Duodenal mucosa (tissue), 2 donors: ENCODE results near the gene CKAP2L.

Experiments
- H3K27ac ChIP-seq: one replicate; pipeline ENCODE4 v1.7.0; 2013; ENCODE audit warnings: low read depth, low read length
- H3K27me3 ChIP-seq, 2 donors: one replicate each; pipeline ENCODE4 v1.7.0; 2013; ENCODE audit warnings: low read length in 2 of 2, control low read depth in 1 of 2; ENCODE audit not compliant: insufficient read depth in 2 of 2, control insufficient read depth in 1 of 2
- H3K36me3 ChIP-seq, 2 donors: one replicate each; pipeline ENCODE4 v1.7.0; 2013; ENCODE audit warnings: low read length in 2 of 2, control low read depth in 1 of 2; ENCODE audit not compliant: insufficient read depth in 2 of 2, control insufficient read depth in 1 of 2
- H3K4me1 ChIP-seq, 2 donors: one replicate each; pipeline ENCODE4 v1.7.0; 2013; ENCODE audit warnings: low read length in 2 of 2, control low read depth in 1 of 2; ENCODE audit not compliant: insufficient read depth in 2 of 2, control insufficient read depth in 1 of 2
- H3K4me3 ChIP-seq, 2 donors: one replicate each; pipeline ENCODE4 v1.7.0; 2013; ENCODE audit warnings: low read length in 2 of 2, low read depth in 1 of 2
- H3K9ac ChIP-seq, 2 donors: one replicate each; pipeline ENCODE4 v1.7.0; 2013; ENCODE audit warnings: low read length in 2 of 2, low read depth in 1 of 2
- H3K9me3 ChIP-seq, 2 donors: one replicate each; pipeline ENCODE4 v1.7.0; 2013; ENCODE audit warnings: low read length in 2 of 2, control low read depth in 1 of 2; ENCODE audit not compliant: control insufficient read depth in 1 of 2

Gene CKAP2L

GRCh38 chr2:112750560-112750843, 13.9 kb downstream of the CKAP2L start:
- Histone ChIP-seq H3K4me1 (peaks cover 3 to 7% of the 10 kb centered on the region in 2 donors), H3K4me3 (no peak overlapping the region), H3K27ac (no peak overlapping the region), H3K9ac (no peak overlapping the region), H3K9me3 (no peaks in the 10 kb centered on the region), H3K36me3 (peaks cover 0 to 2% of the 10 kb centered on the region in 2 donors), H3K27me3 (no peaks in the 10 kb centered on the region)

GRCh38 chr2:112749755-112750559, 14.5 kb downstream of the CKAP2L start:
- no peaks in the 10 kb centered on the region for H3K27me3 ChIP-seq
- peaks cover 3 to 7% of the 10 kb centered on the region in 2 donors for H3K4me1 ChIP-seq
- no peak overlapping the region for H3K4me3 ChIP-seq
- peaks cover 0 to 2% of the 10 kb centered on the region in 2 donors for H3K36me3 ChIP-seq
- no peak overlapping the region for H3K9ac ChIP-seq
- no peak overlapping the region for H3K27ac ChIP-seq
- no peaks in the 10 kb centered on the region for H3K9me3 ChIP-seq

- Histone ChIP-seq H3K27ac (no peak overlapping the region), H3K36me3 (peaks cover 3 to 12% of the 10 kb centered on the region in 2 donors), H3K27me3 (no peaks in the 10 kb centered on the region), H3K9me3 (no peaks in the 10 kb centered on the region), H3K4me1 (peaks cover 0 to 12% of the 10 kb centered on the region in 2 donors), H3K4me3 (no peak overlapping the region), H3K9ac (no peak overlapping the region)
Observed at GRCh38 chr2:112740527-112740926, 23.9 kb downstream of the CKAP2L start.

GRCh38 chr2:112737542-112738232, 26.7 kb downstream of the CKAP2L start:
- H3K4me1 ChIP-seq, result peaks cover 13 to 22% of the 10 kb centered on the region in 2 donors
- H3K9me3 ChIP-seq, result no peaks in the 10 kb centered on the region
- peaks cover 3 to 12% of the 10 kb centered on the region in 2 donors for H3K36me3 ChIP-seq
- H3K4me3 ChIP-seq, result no peak overlapping the region
- no peak overlapping the region for H3K27ac ChIP-seq
- H3K27me3 ChIP-seq, result peaks cover 1 to 3% of the 10 kb centered on the region in 2 donors
- H3K9ac ChIP-seq, result no peak overlapping the region

- H3K27me3 ChIP-seq, result peaks cover 8 to 12% of the 10 kb centered on the region in 2 donors
- no peak overlapping the region for H3K27ac ChIP-seq
- H3K36me3 ChIP-seq, result peaks cover 0 to 3% of the 10 kb centered on the region in 2 donors
- H3K9ac ChIP-seq, result no peak overlapping the region
- no peaks in the 10 kb centered on the region for H3K9me3 ChIP-seq
- no peak overlapping the region for H3K4me3 ChIP-seq
- peaks cover 13 to 22% of the 10 kb centered on the region in 2 donors for H3K4me1 ChIP-seq
Observed at GRCh38 chr2:112733871-112734270, 30.5 kb downstream of the CKAP2L start.

- Histone ChIP-seq H3K9me3 (no peaks in the 10 kb centered on the region), H3K36me3 (no peaks in the 10 kb centered on the region), H3K27ac (no peak overlapping the region), H3K4me1 (peaks cover 13 to 22% of the 10 kb centered on the region in 2 donors), H3K27me3 (peaks cover 12 to 15% of the 10 kb centered on the region in 2 donors), H3K4me3 (no peak overlapping the region), H3K9ac (no peak overlapping the region)
Observed at GRCh38 chr2:112733456-112733855, 31.0 kb downstream of the CKAP2L start.

GRCh38 chr2:112731479-112731878, 32.9 kb downstream of the CKAP2L start:
- Histone ChIP-seq H3K36me3 (no peaks in the 10 kb centered on the region), H3K4me1 (peaks cover 13 to 17% of the 10 kb centered on the region in 2 donors), H3K4me3 (no peak overlapping the region), H3K9ac (no peak overlapping the region), H3K9me3 (no peaks in the 10 kb centered on the region), H3K27ac (no peak overlapping the region), H3K27me3 (peaks cover 23 to 29% of the 10 kb centered on the region in 2 donors)

GRCh38 chr2:112730791-112731190, 33.6 kb downstream of the CKAP2L start:
- H3K9ac ChIP-seq, result no peak overlapping the region
- H3K4me1 ChIP-seq, result peaks cover 13 to 20% of the 10 kb centered on the region in 2 donors
- no peaks in the 10 kb centered on the region for H3K36me3 ChIP-seq
- H3K9me3 ChIP-seq, result no peaks in the 10 kb centered on the region
- peaks cover 23 to 29% of the 10 kb centered on the region in 2 donors for H3K27me3 ChIP-seq
- H3K4me3 ChIP-seq, result no peak overlapping the region
- no peak overlapping the region for H3K27ac ChIP-seq

GRCh38 chr2:112730216-112730615, 34.2 kb downstream of the CKAP2L start:
- Histone ChIP-seq H3K4me3 (no peak overlapping the region), H3K36me3 (no peaks in the 10 kb centered on the region), H3K27me3 (peaks cover 23 to 29% of the 10 kb centered on the region in 2 donors), H3K9me3 (no peaks in the 10 kb centered on the region), H3K27ac (no peak overlapping the region), H3K9ac (no peak overlapping the region), H3K4me1 (peaks cover 13 to 20% of the 10 kb centered on the region in 2 donors)

- Histone ChIP-seq H3K4me3 (no peak overlapping the region), H3K9me3 (no peaks in the 10 kb centered on the region), H3K27ac (no peak overlapping the region), H3K27me3 (peaks cover 23 to 29% of the 10 kb centered on the region in 2 donors), H3K36me3 (no peaks in the 10 kb centered on the region), H3K9ac (no peak overlapping the region), H3K4me1 (peaks cover 5 to 13% of the 10 kb centered on the region in 2 donors)
Observed at GRCh38 chr2:112728378-112729175, 35.8 kb downstream of the CKAP2L start.
